Kidney (tissue), 14 donors: ENCODE results near the gene BBS1. TPM values are rescaled to one million over a fixed set of nuclear protein-coding genes. Genes with fewer than 3 reads are reported as not detected.

Experiments
- DNase-seq, 5 donors: peaks; one replicate each; pipeline ENCODE4 v3.0.0-alpha.2; 2013 to 2020
- FAIRE-seq: peaks from 2 replicates; lab custom pipeline; 2012; peaks lifted over from hg19 to GRCh38; lab: Jason Lieb, UNC
- H3K27ac ChIP-seq, 2 donors: one replicate each; pipeline ENCODE4 v1.7.0; 2013; ENCODE audit warnings: low read depth in 2 of 2, low read length in 2 of 2, inconsistent platforms in 1 of 2
- H3K27me3 ChIP-seq: one replicate; pipeline ENCODE4 v1.7.1; 2013; ENCODE audit warnings: low read length, inconsistent platforms; ENCODE audit not compliant: control insufficient read depth, insufficient read depth
- H3K36me3 ChIP-seq, 3 donors: one replicate each; pipeline versions ENCODE4 v1.7.0 to v1.7.1; 2013; ENCODE audit warnings: low read length in 3 of 3, control low read depth in 1 of 3, inconsistent platforms in 1 of 3; ENCODE audit not compliant: insufficient read depth in 3 of 3, control insufficient read depth in 2 of 3
- H3K4me1 ChIP-seq, 3 donors: one replicate each; pipeline versions ENCODE4 v1.7.0 to v1.7.1; 2013; ENCODE audit warnings: low read length in 3 of 3, inconsistent platforms in 1 of 3, low read depth in 1 of 3; ENCODE audit not compliant: control insufficient read depth in 2 of 3, insufficient read depth in 2 of 3
- H3K4me3 ChIP-seq, 3 donors: one replicate each; pipeline versions ENCODE4 v1.7.0 to v1.8.1; 2013; ENCODE audit warnings: low read length in 3 of 3, control low read depth in 1 of 3, inconsistent platforms in 1 of 3
- H3K9ac ChIP-seq, 3 donors: one replicate each; pipeline versions ENCODE4 v1.7.0 to v1.7.1; 2013; ENCODE audit warnings: low read length in 3 of 3, control low read depth in 1 of 3, inconsistent platforms in 1 of 3
- H3K9me3 ChIP-seq, 3 donors: one replicate each; pipeline versions ENCODE4 v1.7.0 to v1.7.1; 2013; ENCODE audit warnings: low read length in 3 of 3, control low read depth in 1 of 3, inconsistent platforms in 1 of 3; ENCODE audit not compliant: control insufficient read depth in 2 of 3, insufficient read depth in 1 of 3
- intact Hi-C: fragments of 100-400 bp; cut with DNase I; formaldehyde crosslinking; loops from one replicate; pipeline ENCODE4 v1.11.1; 2022
- polyA plus RNA-seq: library from polyadenylated mRNA; stranded (reverse); fragments of 350-450 nt; fragmentation: Illumina TruSeq; extraction: RNeasy Lipid Tissue Mini Kit (QIAGEN cat#74804); gene quantifications from one replicate; pipeline ENCODE4 v1.2.3, GENCODE V29; 2014; ENCODE audit warnings: low read depth, low replicate concordance; ENCODE audit not compliant: insufficient read depth
- total RNA-seq: library from RNA; stranded (reverse); fragmentation: NEBNext Ultra II Directional; extraction: Animal tissue kit (Norgen Biotek cat#: 25700); gene quantifications from one replicate; pipeline ENCODE4 v1.2.1, GENCODE V29; 2021
- TF ChIP-seq, protein P1 (sequence below): IDR thresholded peaks from 3 replicates; pipeline ENCODE4 v1.5.1; 2012; ENCODE audit warnings: mild to moderate bottlenecking, moderate library complexity, borderline replicate concordance; ENCODE audit not compliant: insufficient read depth; ENCODE audit errors: extremely low read depth
- donor health status: control.
- donor health status: control.
- donor health status: control.
- donor health status: control.
- donor health status: control.
- donor health status: DM: yes; HTN: yes; CAD: no.
- donor health status: Normal renal cell carcinoma (clear cell type).

Gene BBS1
- total and polyA plus RNA-seq, 2 donors from 2014 or later, result 30.1 to 85.4 TPM

DNA sequence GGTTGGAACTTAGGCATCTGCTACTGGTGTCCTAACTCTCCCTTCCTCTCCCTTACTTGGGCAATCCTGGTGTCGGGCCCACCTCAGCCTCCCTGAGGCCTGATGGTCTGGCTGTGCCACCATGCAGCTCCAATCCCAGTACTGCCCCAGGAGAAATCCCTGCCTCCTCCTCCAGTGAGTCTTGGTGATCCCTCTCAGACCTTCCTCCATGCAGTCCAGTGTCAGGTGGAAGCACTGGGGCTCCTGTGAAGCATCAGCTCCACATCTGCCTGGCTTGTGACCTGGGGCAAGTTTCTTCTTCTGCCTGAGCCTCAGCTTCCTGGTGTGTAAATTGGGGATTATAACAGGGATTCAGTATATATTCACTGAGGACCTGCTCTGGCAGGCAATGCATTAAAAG lies 45.5 kb upstream of the BBS1 start:
- H3K27me3 ChIP-seq, result no peaks in the 10 kb centered on the region
- TF ChIP-seq, protein P1, sequence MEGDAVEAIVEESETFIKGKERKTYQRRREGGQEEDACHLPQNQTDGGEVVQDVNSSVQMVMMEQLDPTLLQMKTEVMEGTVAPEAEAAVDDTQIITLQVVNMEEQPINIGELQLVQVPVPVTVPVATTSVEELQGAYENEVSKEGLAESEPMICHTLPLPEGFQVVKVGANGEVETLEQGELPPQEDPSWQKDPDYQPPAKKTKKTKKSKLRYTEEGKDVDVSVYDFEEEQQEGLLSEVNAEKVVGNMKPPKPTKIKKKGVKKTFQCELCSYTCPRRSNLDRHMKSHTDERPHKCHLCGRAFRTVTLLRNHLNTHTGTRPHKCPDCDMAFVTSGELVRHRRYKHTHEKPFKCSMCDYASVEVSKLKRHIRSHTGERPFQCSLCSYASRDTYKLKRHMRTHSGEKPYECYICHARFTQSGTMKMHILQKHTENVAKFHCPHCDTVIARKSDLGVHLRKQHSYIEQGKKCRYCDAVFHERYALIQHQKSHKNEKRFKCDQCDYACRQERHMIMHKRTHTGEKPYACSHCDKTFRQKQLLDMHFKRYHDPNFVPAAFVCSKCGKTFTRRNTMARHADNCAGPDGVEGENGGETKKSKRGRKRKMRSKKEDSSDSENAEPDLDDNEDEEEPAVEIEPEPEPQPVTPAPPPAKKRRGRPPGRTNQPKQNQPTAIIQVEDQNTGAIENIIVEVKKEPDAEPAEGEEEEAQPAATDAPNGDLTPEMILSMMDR, result no peak
- H3K27ac ChIP-seq, result no peak overlapping the region
- DNase-seq (no peak), FAIRE-seq (no peak)
- no peaks in the 10 kb centered on the region for H3K36me3 ChIP-seq
- intact Hi-C loops, result no loop called here
- peaks cover 0 to 8% (median 6%) of the 10 kb centered on the region in 3 donors for H3K4me1 ChIP-seq
- H3K9ac ChIP-seq, result no peak overlapping the region
- H3K4me3 ChIP-seq, result no peak overlapping the region
- peaks cover 0 to 3% (median 0%) of the 10 kb centered on the region in 3 donors for H3K9me3 ChIP-seq

DNA sequence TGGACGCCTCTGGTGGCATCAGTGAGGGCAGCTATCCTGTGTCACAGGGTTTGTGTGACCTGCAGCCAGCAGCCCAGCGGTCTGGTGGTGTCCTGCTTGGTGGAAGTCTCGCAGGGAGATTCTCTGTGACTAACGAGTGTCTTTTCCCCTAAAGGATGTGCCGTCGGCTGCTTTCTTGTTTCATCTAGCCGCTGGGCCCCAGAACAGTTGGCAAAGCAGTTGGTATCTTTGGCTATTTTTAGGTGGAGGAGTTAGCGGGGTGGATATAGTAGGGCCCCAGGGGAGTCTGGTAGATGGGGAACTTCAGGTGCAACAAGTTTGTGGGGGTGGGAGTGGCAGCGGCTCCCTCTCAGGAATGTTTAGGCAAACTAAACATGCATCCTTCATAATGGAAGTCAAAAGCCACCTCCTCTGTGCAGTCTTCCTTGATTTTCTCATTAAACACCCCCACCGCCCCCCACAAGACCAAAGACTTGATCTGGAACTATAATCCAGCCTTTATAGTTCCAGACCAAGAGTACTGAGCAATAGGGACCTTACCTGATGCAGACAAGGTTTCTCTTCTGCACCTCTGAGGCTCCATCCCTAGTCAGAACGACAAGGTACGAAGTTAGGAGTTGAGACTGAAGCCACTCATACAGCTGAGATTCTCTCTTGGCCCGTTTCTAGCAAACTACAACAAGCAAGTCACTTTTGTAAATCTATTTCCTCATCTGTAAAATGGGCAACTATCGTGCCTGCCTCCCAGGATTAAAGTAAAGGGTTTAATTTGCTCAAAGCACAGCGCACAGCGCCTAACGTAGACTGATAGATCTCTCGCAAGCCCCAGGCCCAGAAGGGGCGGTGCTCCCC lies 44.8 kb upstream of the BBS1 start:
- TF ChIP-seq, protein P1, result no peak
- H3K4me1 ChIP-seq, result peaks cover 0 to 8% (median 6%) of the 10 kb centered on the region in 3 donors
- peak overlapping the region in 1 of 3 donors; percentile 40 for H3K9ac ChIP-seq
- no peak overlapping the region for H3K27ac ChIP-seq
- no peaks in the 10 kb centered on the region for H3K27me3 ChIP-seq
- no peak for FAIRE-seq
- peak in 1 of 5 donors; percentile 40 for DNase-seq
- H3K4me3 ChIP-seq, result peak overlapping the region in 1 of 3 donors; percentile 78
- H3K9me3 ChIP-seq, result peaks cover 0 to 3% (median 0%) of the 10 kb centered on the region in 3 donors
- intact Hi-C loops, result no loop called here
- no peaks in the 10 kb centered on the region for H3K36me3 ChIP-seq

DNA sequence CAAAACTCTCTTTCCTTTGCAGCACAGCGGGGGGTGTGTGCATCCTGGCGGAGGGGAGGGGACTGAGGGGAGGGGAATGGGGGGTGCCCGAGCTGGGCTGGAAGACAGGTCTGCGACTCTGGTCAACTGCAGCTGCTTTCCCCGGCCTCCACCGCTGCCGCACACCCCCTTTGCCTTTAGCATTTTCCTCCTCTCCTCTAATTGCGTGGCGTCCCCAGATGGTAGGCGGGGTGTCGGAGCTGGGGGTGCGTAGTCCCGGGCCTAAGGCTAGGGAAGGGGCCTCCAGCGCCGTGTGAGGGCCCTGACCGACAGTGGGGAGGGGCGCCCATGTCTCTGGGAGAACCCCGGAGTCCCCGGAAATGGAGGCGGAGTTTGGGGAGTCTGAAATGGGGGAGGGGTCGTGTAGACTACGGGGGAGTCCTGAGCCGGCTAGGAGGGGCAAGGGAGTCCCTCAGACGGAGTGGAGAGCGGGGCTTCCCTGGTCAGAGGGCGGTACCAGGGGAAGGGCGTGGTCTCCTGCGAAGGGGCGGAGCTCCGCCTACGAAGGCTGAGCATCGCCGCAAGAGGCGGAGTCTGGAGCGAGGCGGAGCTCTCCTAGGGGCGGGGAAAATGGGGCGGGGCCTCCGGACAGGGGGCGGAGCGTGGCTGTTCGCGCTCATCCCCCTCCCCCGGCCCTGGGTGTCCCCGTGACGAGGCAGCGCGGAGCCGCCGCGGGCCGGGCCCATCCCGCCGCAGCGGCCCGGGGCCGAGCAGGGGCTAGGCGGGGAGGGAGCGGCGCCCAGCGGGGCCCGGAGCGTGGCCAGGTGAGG lies 44.0 kb upstream of the BBS1 start, which contains the start of gene PELI3:
PELI3 (plus strand) TSS at position 681 of the 809 bp plus-strand sequence. CDS start 1,224 bp downstream, outside the sequence.
- H3K27me3 ChIP-seq, result no peaks in the 10 kb centered on the region
- peaks cover 0 to 3% (median 0%) of the 10 kb centered on the region in 3 donors for H3K9me3 ChIP-seq
- H3K4me1 ChIP-seq, result peaks cover 0 to 8% (median 6%) of the 10 kb centered on the region in 3 donors
- peak within 1 kb of the TSS in 1 of 2 donors; percentile 47 for H3K27ac ChIP-seq
- H3K36me3 ChIP-seq, result no peaks in the 10 kb centered on the region
- peak within 1 kb of the TSS; percentile 32 to 44 (median 44) for H3K9ac ChIP-seq
- no peak for FAIRE-seq
- intact Hi-C loops, result no loop called here
- peak; percentile 96 to 98 (median 97) for DNase-seq
- peak within 1 kb of the TSS; percentile 54 to 78 (median 63) for H3K4me3 ChIP-seq
- TF ChIP-seq, protein P1, result no peak
